GM13976 (cell line): ENCODE data around the gene NFX1.

ENCODE experiments used
- DNase-seq: peaks from one replicate; pipeline ENCODE4 v3.0.0; 2012; ENCODE audit warnings: low spot score
- in situ Hi-C: fragments of 300-500 bp; cut with MboI; formaldehyde crosslinking; loops from one replicate; pipeline ENCODE4 v1.12.0; 2022; ENCODE audit warnings: low sequenced_read_pairs, mixed read lengths, inconsistent platforms; ENCODE audit not compliant: unreplicated experiment
- TF ChIP-seq, protein P1 (sequence below): IDR thresholded peaks from 2 replicates; pipeline ENCODE4 v1.5.1; 2012; ENCODE audit warnings: borderline replicate concordance, mild to moderate bottlenecking; ENCODE audit not compliant: insufficient read depth; ENCODE audit errors: extremely low read depth, missing control alignments, control extremely low read depth

Gene NFX1

GRCh38 chr9:33289496-33289895 is 820 bp upstream of the NFX1 start:
- DNase-seq, result peak; percentile 24
- in situ Hi-C loops, result no loop called here
- TF ChIP-seq, protein P1, sequence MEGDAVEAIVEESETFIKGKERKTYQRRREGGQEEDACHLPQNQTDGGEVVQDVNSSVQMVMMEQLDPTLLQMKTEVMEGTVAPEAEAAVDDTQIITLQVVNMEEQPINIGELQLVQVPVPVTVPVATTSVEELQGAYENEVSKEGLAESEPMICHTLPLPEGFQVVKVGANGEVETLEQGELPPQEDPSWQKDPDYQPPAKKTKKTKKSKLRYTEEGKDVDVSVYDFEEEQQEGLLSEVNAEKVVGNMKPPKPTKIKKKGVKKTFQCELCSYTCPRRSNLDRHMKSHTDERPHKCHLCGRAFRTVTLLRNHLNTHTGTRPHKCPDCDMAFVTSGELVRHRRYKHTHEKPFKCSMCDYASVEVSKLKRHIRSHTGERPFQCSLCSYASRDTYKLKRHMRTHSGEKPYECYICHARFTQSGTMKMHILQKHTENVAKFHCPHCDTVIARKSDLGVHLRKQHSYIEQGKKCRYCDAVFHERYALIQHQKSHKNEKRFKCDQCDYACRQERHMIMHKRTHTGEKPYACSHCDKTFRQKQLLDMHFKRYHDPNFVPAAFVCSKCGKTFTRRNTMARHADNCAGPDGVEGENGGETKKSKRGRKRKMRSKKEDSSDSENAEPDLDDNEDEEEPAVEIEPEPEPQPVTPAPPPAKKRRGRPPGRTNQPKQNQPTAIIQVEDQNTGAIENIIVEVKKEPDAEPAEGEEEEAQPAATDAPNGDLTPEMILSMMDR, result no peak

DNA sequence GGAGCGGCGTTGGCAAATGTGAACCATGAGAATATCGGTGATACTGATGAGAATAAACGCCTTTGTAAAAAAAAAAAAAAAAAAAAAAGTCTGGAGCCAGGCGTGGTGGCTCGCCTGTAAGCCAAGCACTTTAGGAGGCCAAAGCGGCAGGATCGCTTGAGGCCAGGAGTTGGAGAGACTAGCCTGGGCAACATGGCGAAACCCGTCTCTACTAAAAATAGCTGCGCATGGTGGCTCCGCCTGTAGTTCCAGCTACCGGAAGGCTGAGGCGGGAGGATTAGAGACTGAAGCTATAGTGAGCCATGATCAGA is 425 bp upstream of the NFX1 start:
- TF ChIP-seq, protein P1, result no peak
- no peak for DNase-seq
- in situ Hi-C loops, result no loop called here

GRCh38 chr9:33291031-33291397 is 698 bp downstream of the NFX1 start:
- no peak for DNase-seq
- in situ Hi-C loops, result no loop called here

DNA sequence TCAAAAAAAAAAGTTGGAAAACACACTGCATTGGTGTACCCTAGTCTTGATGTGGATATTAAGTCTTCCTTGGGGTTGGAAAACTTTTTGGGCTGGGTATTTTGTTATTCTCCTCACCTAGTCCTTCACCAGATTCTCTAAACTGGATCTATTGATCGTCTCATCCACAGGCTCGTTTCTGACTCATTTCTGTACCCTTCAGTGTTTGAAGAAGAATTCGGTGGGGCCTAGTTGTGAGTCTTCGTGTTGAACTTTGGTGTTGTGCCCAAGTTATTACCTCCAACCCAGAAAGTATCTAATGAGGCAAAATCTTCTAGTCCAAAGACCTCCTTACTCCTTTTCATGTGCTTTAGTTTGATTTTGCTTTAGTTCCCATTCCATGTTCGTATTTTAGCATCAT is 1.6 kb downstream of the NFX1 start:
- TF ChIP-seq, protein P1, result no peak
- in situ Hi-C loops, result no loop called here

More at GRCh38 chr9:33291031-33291397, 698 bp downstream of the NFX1 start:
- TF ChIP-seq, protein P1, result no peak

DNA sequence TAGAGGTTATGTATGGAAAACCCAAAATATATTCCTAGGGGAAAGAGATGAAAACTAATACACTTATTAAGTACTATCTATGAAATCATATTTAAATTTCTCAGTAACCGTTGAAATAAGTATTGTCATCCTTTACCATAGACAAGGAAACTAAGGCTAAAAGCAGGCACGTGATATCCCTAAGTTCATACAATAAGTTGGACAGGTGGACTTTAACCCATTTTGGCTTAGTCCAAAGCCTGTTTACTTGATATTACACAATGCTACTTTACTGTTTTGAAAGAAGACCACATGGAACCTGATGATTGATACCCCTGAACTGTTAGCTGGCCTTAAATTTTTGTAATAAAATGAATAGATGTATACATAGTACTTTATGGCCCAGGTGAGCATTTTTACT is 3.5 kb downstream of the NFX1 start:
- no peak for DNase-seq
- TF ChIP-seq, protein P1, result no peak
- in situ Hi-C loops, result no loop called here

More for the DNA sequence above, 1.6 kb downstream of the NFX1 start:
- DNase-seq, result no peak

DNA sequence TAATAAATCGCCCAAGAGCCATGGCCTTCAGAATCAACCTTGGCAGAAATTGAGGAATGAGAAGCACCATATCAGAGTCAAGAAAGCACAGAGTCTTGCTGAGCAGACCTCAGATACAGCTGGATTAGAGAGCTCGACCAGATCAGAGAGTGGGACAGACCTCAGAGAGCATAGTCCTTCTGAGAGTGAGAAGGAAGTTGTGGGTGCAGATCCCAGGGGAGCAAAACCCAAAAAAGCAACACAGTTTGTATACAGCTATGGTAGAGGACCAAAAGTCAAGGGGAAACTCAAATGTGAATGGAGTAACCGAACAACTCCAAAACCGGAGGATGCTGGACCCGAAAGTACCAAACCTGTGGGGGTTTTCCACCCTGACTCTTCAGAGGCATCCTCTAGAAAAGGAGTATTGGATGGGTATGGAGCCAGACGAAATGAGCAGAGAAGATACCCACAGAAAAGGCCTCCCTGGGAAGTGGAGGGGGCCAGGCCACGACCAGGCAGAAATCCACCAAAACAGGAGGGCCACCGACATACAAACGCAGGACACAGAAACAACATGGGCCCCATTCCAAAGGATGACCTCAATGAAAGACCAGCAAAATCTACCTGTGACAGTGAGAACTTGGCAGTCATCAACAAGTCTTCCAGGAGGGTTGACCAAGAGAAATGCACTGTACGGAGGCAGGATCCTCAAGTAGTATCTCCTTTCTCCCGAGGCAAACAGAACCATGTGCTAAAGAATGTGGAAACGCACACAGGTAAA is 4.5 kb downstream of the NFX1 start:
- in situ Hi-C loops, result no loop called here
- TF ChIP-seq, protein P1, result no peak
- DNase-seq, result no peak
